Measurements from ENCODE around the gene CUBN. TPM values are rescaled to one million over a fixed set of nuclear protein-coding genes. Genes with fewer than 3 reads are reported as not detected.

The CUBN gene
- total RNA-seq, 1 experiment from 2014 or later = 0.80 TPM

GRCh38 chr10:17122726-17123661, 6.6 kb downstream of the CUBN start:
- H3K27ac ChIP-seq (ENCODE audit: low read length) = no peak overlapping the region

GRCh38 chr10:17122052-17122451, 7.6 kb downstream of the CUBN start:
- ATAC-seq (no peak), DNase-seq (no peak)
- H3K27me3 ChIP-seq (ENCODE audit: low read length) = no peaks in the 10 kb centered on the region
- H3K9me3 ChIP-seq (ENCODE audit: low read length) = no peaks in the 10 kb centered on the region
- H3K36me3 ChIP-seq (ENCODE audit: low read depth, low read length) = no peaks in the 10 kb centered on the region
- peaks cover 12% of the 10 kb centered on the region for H3K4me1 ChIP-seq (ENCODE audit: insufficient read depth, low read length)
- ChIA-PET CTCF (no interaction called here), POLR2A (ENCODE audit: unreplicated experiment) (no interaction called here)
- no peak overlapping the region for H3K4me2 ChIP-seq (ENCODE audit: low read length)
- H3K27ac ChIP-seq (ENCODE audit: low read length) = no peak overlapping the region
- H3K79me2 ChIP-seq (ENCODE audit: low read length) = no peaks in the 10 kb centered on the region
- TF ChIP-seq EZH2phosphoT487 (IDR thresholded peaks at IDR 0.05; ENCODE audit: borderline replicate concordance, low read length) = no peak
- no peak for TF ChIP-seq EZH2 (IDR thresholded peaks at IDR 0.05; ENCODE audit: low read length, unreplicated experiment)
- no peak for TF ChIP-seq CTCF (conservative IDR thresholded peaks at IDR 0.05; ENCODE audit: low read depth, low read length)
- intact Hi-C loops (cut with micrococcal nuclease) = no loop called here
- H3K4me3 ChIP-seq (ENCODE audit: low read length) = no peak overlapping the region
- no peaks in the 10 kb centered on the region for H3K9me2 ChIP-seq (replicated peaks; ENCODE audit: low read length)
- no peak overlapping the region for H2AFZ ChIP-seq (ENCODE audit: low read length)
- no peaks in the 10 kb centered on the region for H4K20me1 ChIP-seq (ENCODE audit: low read length)
- H3K9ac ChIP-seq (ENCODE audit: low read length) = no peak overlapping the region
- BruUV-seq (replicated peaks) = no TSS peak
- H3F3A ChIP-seq (ENCODE audit: low read length, unreplicated experiment) = no peaks in the 10 kb centered on the region

More at GRCh38 chr10:17122726-17123661, 6.6 kb downstream of the CUBN start:
- intact Hi-C loops (cut with micrococcal nuclease) = no loop called here
- Histone ChIP-seq H3K4me2 (ENCODE audit: low read length) (no peak overlapping the region), H2AFZ (ENCODE audit: low read length) (no peak overlapping the region), H3K79me2 (ENCODE audit: low read length) (no peaks in the 10 kb centered on the region), H4K20me1 (ENCODE audit: low read length) (no peaks in the 10 kb centered on the region), H3F3A (ENCODE audit: low read length, unreplicated experiment) (no peaks in the 10 kb centered on the region), H3K36me3 (ENCODE audit: low read depth, low read length) (no peaks in the 10 kb centered on the region), H3K4me3 (ENCODE audit: low read length) (no peak overlapping the region), H3K4me1 (ENCODE audit: insufficient read depth, low read length) (peaks cover 12% of the 10 kb centered on the region), H3K27me3 (ENCODE audit: low read length) (no peaks in the 10 kb centered on the region), H3K9me2 (replicated peaks; ENCODE audit: low read length) (no peaks in the 10 kb centered on the region), H3K9me3 (ENCODE audit: low read length) (no peaks in the 10 kb centered on the region), H3K9ac (ENCODE audit: low read length) (no peak overlapping the region)
- peak; percentile 46 for DNase-seq
- ChIA-PET POLR2A (ENCODE audit: unreplicated experiment) (no interaction called here), CTCF (no interaction called here)
- no TSS peak for BruUV-seq (replicated peaks)
- ATAC-seq = peak; percentile 54
- TF ChIP-seq EZH2 (IDR thresholded peaks at IDR 0.05; ENCODE audit: low read length, unreplicated experiment) = no peak
- TF ChIP-seq CTCF (conservative IDR thresholded peaks at IDR 0.05; ENCODE audit: low read depth, low read length) = no peak
- TF ChIP-seq EZH2phosphoT487 (IDR thresholded peaks at IDR 0.05; ENCODE audit: borderline replicate concordance, low read length) = no peak

- Histone ChIP-seq H3K27me3 (ENCODE audit: low read length) (no peaks in the 10 kb centered on the region), H3K9me3 (ENCODE audit: low read length) (no peaks in the 10 kb centered on the region), H2AFZ (ENCODE audit: low read length) (no peak overlapping the region), H3K9ac (ENCODE audit: low read length) (no peak overlapping the region), H3K4me1 (ENCODE audit: insufficient read depth, low read length) (peaks cover 22% of the 10 kb centered on the region), H3K79me2 (ENCODE audit: low read length) (no peaks in the 10 kb centered on the region), H3K4me2 (ENCODE audit: low read length) (no peak overlapping the region), H3F3A (ENCODE audit: low read length, unreplicated experiment) (no peaks in the 10 kb centered on the region), H3K36me3 (ENCODE audit: low read depth, low read length) (no peaks in the 10 kb centered on the region), H3K27ac (ENCODE audit: low read length) (no peak overlapping the region), H4K20me1 (ENCODE audit: low read length) (no peaks in the 10 kb centered on the region), H3K9me2 (replicated peaks; ENCODE audit: low read length) (no peaks in the 10 kb centered on the region), H3K4me3 (ENCODE audit: low read length) (no peak overlapping the region)
- no TSS peak for BruUV-seq (replicated peaks)
- DNase-seq = no peak
- TF ChIP-seq CTCF (conservative IDR thresholded peaks at IDR 0.05; ENCODE audit: low read depth, low read length) (no peak), EZH2 (IDR thresholded peaks at IDR 0.05; ENCODE audit: low read length, unreplicated experiment) (no peak), EZH2phosphoT487 (IDR thresholded peaks at IDR 0.05; ENCODE audit: borderline replicate concordance, low read length) (no peak)
- ATAC-seq = no peak
- CTCF ChIA-PET = no interaction called here
- intact Hi-C loops (cut with micrococcal nuclease) = no loop called here
- POLR2A ChIA-PET (ENCODE audit: unreplicated experiment) = no interaction called here
Observed at GRCh38 chr10:17120694-17121093, 8.9 kb downstream of the CUBN start.
